Mucosa of stomach (tissue), 1 donor: ENCODE measurements around the gene TSHZ2.

ENCODE experiments used
- H3K27me3 ChIP-seq: one replicate; pipeline ENCODE4 v1.7.0; 2013; ENCODE audit warnings: mild to moderate bottlenecking, low read length; ENCODE audit not compliant: control insufficient read depth, insufficient read depth
- H3K36me3 ChIP-seq: one replicate; pipeline ENCODE4 v1.7.0; 2013; ENCODE audit warnings: low read length; ENCODE audit not compliant: control insufficient read depth, insufficient read depth
- H3K4me1 ChIP-seq: one replicate; pipeline ENCODE4 v1.7.0; 2013; ENCODE audit warnings: mild to moderate bottlenecking, low read length; ENCODE audit not compliant: control insufficient read depth, insufficient read depth
- H3K4me3 ChIP-seq: one replicate; pipeline ENCODE4 v1.7.0; 2013; ENCODE audit warnings: low read length
- H3K9ac ChIP-seq: one replicate; pipeline ENCODE4 v1.7.0; 2013; ENCODE audit warnings: mild to moderate bottlenecking, low read length, moderate library complexity
- H3K9me3 ChIP-seq: one replicate; pipeline ENCODE4 v1.7.0; 2013; ENCODE audit warnings: mild to moderate bottlenecking, low read length, moderate library complexity; ENCODE audit not compliant: control insufficient read depth
- donor health status: Pancreatic carcinoma.

Gene TSHZ2

DNA sequence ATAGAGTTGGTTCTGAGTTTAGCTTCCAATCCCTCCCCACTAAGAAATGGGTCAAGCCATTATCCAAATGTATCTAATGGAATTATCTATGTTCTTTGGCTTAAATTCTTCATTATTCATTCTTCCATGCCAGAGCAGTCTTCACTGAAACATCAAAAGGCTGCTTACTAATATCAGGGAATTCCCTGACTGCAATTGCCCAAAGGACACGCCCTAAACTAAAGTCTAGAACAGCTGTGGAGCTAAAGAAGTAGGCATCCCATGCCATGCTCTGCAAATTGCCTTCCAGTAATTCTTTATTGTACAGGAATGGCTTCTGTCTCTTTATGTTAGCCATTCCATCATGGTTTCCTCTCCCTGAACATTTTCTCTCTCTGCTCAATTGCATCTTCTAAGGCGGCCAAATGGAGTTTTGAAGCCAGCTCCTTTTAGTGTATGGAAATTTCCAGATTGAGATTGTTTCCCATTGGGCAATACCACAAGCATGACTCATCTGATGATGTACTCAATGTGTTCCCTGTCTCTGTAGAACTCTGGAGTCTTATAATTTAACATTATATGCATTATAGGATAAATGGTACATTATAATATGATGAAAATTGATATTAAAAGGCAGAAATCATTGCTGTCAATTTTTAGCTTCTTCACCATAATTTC lies 28.8 kb upstream of the TSHZ2 start:
- Histone ChIP-seq H3K4me1 (no peaks in the 10 kb centered on the region), H3K9ac (no peak overlapping the region), H3K36me3 (no peaks in the 10 kb centered on the region), H3K9me3 (no peaks in the 10 kb centered on the region), H3K27me3 (no peaks in the 10 kb centered on the region), H3K4me3 (no peak overlapping the region)

DNA sequence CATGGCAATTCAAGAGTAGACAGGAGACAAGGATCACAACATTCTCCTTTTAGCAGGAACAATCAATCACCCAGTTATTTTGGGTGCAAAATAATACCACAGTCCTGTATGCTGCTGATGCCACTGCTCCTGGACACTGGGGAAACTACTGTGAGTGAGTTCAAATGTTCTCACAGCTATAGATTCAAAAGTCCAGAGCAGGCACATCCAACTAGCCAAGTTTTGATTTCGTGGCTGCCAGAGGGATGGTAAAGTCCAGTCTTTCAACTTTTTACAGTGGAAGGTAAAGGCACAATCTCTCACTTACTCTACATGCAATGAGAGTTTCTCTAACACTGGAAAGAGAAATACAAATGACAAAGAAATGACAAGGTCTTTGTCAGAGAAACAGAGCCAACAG lies 26.9 kb upstream of the TSHZ2 start:
- H3K36me3 ChIP-seq: no peaks in the 10 kb centered on the region
- H3K9ac ChIP-seq: no peak overlapping the region
- H3K27me3 ChIP-seq: no peaks in the 10 kb centered on the region

DNA sequence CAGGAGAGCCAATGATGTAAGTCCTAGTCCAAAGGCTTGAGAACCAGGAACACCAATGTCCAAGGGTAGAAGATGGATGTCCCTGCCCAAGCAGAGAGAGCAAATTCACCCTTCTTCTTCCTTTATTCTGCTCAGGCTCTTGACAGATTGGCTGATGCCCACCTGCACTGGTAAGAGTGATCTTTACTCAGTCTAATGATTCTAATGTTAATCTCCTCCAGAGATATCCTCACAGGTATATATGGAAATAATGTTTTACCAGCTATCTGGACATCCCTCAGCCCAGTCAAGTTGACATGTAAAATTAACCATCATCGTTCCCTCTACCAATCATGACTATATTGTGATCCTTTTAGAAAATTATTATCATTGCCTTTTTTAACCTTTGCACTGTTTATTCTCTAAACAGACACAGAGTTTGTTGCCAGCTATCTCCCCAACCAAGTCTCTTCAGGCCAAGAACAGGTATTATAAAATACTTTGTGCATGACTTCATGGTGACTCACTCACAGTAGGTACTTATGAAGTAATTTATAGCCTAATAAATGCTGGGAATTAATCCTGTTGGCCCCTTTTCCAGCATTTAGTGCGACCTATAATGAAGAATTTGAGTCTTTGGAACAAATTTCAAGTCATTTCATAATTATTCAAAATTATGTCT lies 26.2 kb upstream of the TSHZ2 start:
- H3K9ac ChIP-seq: no peak overlapping the region
- no peaks in the 10 kb centered on the region for H3K9me3 ChIP-seq
- no peaks in the 10 kb centered on the region for H3K36me3 ChIP-seq
- no peaks in the 10 kb centered on the region for H3K27me3 ChIP-seq
- H3K4me3 ChIP-seq: no peak overlapping the region
- no peaks in the 10 kb centered on the region for H3K4me1 ChIP-seq

More for the DNA sequence above, 26.9 kb upstream of the TSHZ2 start:
- no peaks in the 10 kb centered on the region for H3K9me3 ChIP-seq
- no peak overlapping the region for H3K4me3 ChIP-seq
- no peaks in the 10 kb centered on the region for H3K4me1 ChIP-seq

DNA sequence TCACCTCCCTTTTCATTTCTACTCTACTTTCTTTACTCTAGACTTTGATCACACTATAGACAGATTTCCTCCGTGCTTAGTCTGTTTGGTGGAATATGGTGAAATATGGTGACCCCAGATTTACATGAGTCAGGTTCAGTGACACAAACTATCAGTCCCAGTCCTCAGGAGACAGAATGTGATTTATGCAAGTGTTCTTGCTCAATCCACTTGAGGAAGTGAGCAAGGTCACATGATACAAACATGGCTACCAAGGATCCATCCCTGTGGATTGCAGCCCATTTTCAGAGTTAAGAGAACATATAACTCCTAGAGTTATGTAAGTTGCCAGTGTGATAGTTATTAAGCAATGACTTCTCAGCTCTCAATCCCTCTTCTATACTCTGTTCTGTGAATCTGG lies 23.7 kb upstream of the TSHZ2 start:
- Histone ChIP-seq H3K9ac (no peak overlapping the region), H3K4me1 (no peaks in the 10 kb centered on the region), H3K27me3 (no peaks in the 10 kb centered on the region), H3K4me3 (no peak overlapping the region), H3K9me3 (no peaks in the 10 kb centered on the region), H3K36me3 (no peaks in the 10 kb centered on the region)

DNA sequence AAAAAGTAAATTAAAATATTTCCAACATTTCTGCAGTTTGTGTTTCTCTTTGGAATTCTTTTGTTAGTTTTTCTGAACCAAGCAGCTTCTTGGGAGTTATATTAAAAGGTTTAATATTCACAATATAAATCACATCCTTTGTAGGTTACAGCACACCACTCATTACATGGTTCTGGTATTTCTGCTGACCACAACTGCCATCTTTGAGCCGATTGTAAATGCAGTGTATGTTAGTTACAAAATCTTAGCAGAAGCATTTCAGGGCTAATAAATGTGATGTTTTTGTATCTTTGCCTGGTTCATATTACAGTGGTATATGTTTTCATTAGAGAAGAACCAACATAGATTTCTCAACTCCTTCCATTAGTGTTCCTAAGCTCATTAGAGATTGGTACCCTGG lies 19.1 kb upstream of the TSHZ2 start:
- no peaks in the 10 kb centered on the region for H3K36me3 ChIP-seq
- no peaks in the 10 kb centered on the region for H3K27me3 ChIP-seq
- no peaks in the 10 kb centered on the region for H3K4me1 ChIP-seq
- H3K9me3 ChIP-seq: no peaks in the 10 kb centered on the region
- no peak overlapping the region for H3K9ac ChIP-seq
- H3K4me3 ChIP-seq: no peak overlapping the region

DNA sequence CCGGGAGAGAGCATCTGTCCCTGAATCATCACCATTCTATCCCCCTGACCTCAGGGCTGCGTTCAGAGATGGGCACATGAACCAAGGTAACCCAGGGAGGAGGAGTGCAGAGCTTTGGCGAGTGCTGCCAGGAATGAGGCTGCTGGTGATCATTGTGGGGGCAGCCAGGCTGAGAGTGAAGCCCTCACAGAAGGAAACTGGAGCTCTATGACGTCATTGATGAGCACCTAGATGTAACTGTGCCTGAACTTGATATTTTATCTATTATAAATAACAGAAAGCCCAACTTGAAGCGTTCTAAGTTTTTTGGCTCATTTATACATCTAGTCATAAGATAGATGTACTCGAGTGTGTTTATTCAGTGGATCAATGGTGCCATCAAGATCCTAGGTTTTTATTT lies 17.3 kb upstream of the TSHZ2 start:
- no peak overlapping the region for H3K9ac ChIP-seq
- no peak overlapping the region for H3K4me3 ChIP-seq
- H3K36me3 ChIP-seq: no peaks in the 10 kb centered on the region
- no peaks in the 10 kb centered on the region for H3K27me3 ChIP-seq
- no peaks in the 10 kb centered on the region for H3K9me3 ChIP-seq
- no peaks in the 10 kb centered on the region for H3K4me1 ChIP-seq

DNA sequence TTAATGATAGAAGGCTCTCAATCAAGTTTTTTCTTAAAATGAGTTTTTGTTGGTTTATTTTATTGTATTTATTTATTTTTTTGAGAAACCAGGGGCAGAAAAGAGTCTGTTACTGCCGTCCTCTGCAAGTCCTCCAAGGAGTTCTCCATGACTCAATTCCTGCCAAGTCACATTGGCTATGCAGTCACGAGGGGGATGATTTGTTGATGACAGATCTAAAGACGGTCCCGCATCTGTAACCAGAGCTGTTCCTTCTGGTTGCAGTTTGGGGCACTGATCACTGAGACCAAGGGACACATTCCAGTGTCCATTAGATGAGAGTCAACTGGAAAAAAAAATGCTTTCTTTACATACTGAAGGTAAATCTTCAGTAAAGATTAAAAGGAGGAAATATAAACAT lies 13.9 kb upstream of the TSHZ2 start:
- Histone ChIP-seq H3K36me3 (no peaks in the 10 kb centered on the region), H3K27me3 (no peaks in the 10 kb centered on the region), H3K9ac (no peak overlapping the region)

DNA sequence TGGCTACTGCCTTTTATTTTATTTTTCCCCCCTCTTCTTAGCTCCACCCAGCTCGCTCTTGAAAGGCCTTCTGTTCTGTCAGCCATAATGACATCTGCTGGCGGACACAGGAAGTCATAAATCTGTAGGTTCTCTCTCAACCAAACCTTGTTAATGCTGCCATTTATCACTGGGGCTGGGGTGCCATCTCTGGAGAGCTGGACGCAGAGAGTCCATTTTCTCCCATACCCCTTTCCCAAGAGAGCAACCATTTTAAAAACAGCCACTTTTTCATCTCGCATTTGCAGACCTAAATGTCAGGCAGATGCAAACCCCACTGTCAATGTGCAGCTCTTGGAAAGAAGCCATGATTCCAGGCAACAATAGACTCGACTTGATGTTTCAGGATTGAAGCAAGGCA lies 13.0 kb upstream of the TSHZ2 start:
- Histone ChIP-seq H3K4me3 (no peak overlapping the region), H3K9me3 (no peaks in the 10 kb centered on the region), H3K4me1 (no peaks in the 10 kb centered on the region), H3K27me3 (no peaks in the 10 kb centered on the region), H3K9ac (no peak overlapping the region), H3K36me3 (no peaks in the 10 kb centered on the region)

More for the DNA sequence above, 13.9 kb upstream of the TSHZ2 start:
- Histone ChIP-seq H3K4me1 (no peaks in the 10 kb centered on the region), H3K9me3 (no peaks in the 10 kb centered on the region), H3K4me3 (no peak overlapping the region)

DNA sequence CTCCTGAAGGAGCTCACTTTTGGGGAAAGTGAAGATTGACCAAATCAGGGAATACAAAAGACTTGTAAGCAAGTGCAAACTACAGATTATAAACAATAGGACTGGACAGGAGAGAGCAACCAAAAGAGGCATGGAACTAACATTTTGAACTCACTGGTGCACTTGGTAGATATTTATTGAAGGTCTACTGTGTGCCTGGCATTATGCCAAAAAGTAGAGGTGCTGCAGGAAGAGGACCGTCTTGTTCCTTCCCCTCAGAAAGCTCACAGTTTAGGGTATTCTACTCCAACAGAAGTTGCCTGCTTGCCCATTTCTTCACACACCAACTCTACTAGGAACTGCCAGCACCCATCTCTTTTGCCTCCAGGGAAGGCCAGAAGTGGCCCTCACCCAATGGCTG lies 10.0 kb upstream of the TSHZ2 start:
- Histone ChIP-seq H3K36me3 (no peaks in the 10 kb centered on the region), H3K9me3 (no peaks in the 10 kb centered on the region), H3K9ac (no peak overlapping the region), H3K4me3 (no peak overlapping the region), H3K4me1 (no peaks in the 10 kb centered on the region), H3K27me3 (no peaks in the 10 kb centered on the region)

DNA sequence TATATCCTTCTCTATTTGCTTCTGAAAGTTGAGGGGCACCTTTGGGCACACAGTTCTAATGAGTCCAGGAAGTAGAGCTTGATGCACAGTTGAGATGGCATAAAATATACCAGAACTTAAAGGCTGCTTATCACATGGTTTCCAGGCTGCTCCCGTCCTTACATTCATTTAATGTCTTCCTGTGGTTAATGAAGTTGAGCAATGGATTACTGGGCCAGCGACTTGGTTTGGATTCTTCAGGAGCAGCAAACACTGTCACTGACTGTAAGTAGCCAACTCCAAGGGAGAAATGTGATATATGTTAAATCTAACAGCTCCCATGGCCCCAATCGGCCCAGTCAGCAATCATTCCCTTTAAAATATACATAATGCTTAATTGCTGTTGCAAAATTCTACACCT lies 9.0 kb upstream of the TSHZ2 start:
- Histone ChIP-seq H3K4me3 (no peak overlapping the region), H3K36me3 (no peaks in the 10 kb centered on the region), H3K4me1 (no peaks in the 10 kb centered on the region), H3K9ac (no peak overlapping the region), H3K27me3 (no peaks in the 10 kb centered on the region), H3K9me3 (no peaks in the 10 kb centered on the region)

DNA sequence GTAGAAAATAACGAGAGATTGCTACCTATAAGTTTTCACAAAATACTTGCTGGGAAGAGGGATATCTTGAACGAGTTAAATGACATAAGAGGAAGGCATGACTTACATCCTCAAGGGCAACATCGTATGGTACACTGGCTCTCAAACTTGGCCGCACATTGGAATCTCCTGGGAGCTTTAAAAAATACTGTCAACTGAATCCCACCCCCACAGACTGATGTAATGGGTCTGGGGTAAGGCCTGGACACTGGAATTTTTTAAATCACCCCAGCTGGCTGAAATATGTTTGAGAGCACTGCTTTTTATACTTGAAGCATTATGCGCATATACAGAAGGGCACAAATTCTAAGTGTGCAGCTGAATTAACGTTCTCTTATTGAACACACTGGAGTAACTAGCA lies 8.0 kb upstream of the TSHZ2 start:
- no peak overlapping the region for H3K9ac ChIP-seq
- H3K4me1 ChIP-seq: no peaks in the 10 kb centered on the region
- no peaks in the 10 kb centered on the region for H3K27me3 ChIP-seq
- H3K36me3 ChIP-seq: no peaks in the 10 kb centered on the region
- no peak overlapping the region for H3K4me3 ChIP-seq
- H3K9me3 ChIP-seq: no peaks in the 10 kb centered on the region

DNA sequence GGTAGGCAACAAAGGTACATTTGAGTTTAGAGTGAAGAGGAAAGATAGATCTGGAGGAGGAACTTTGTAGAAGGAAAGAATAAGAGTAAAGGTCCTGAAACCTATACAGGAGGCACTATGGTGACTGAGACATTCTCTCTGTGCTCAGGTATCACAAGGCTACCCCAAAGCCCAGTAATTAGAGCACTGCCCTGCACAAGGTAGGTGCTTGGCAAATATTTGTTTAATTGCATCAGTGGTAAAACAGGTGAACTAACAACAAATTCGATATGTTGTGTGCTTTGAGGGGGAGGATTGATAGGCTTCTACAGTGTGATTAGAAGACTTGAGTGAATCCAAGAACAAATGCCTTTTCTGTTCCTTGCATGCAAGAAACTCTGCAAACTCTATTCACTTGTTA lies 6.8 kb upstream of the TSHZ2 start:
- H3K4me3 ChIP-seq: no peak overlapping the region
- no peaks in the 10 kb centered on the region for H3K36me3 ChIP-seq
- no peaks in the 10 kb centered on the region for H3K4me1 ChIP-seq
- no peaks in the 10 kb centered on the region for H3K27me3 ChIP-seq
- no peaks in the 10 kb centered on the region for H3K9me3 ChIP-seq
- H3K9ac ChIP-seq: no peak overlapping the region

DNA sequence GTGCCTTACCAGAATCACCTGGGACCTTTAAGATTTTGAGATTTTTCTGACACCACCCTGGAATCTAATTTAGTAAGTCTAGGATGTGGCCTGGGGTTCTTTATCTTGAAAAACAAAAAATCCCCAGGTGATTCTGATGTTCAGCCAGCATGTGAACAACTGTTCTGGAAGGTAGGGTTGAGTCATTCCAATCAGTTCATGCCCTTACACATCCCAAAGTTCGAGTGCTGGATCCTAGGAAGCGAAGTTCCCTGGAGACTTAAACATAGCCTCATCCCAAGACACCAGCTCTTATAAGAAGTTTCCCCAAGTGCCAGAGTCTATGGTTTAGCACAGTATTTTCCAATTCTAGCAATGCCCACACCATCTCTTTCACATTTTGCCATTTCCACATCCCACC lies 6.3 kb upstream of the TSHZ2 start:
- Histone ChIP-seq H3K27me3 (no peaks in the 10 kb centered on the region), H3K4me1 (no peaks in the 10 kb centered on the region), H3K4me3 (no peak overlapping the region), H3K9ac (no peak overlapping the region), H3K9me3 (no peaks in the 10 kb centered on the region), H3K36me3 (no peaks in the 10 kb centered on the region)
